Measurements from ENCODE around the gene TOGARAM1. TPM values are rescaled to one million over a fixed set of nuclear protein-coding genes. Genes with fewer than 3 reads are reported as not detected.

TOGARAM1 gene
- total and polyA plus RNA-seq, 9 of the 15 experiments (the other 6 are each of a cell fraction or from before 2014, with no cell fraction given): 1.3 to 6.4 (median 3.7) TPM

GRCh38 chr14:44971459-44971858 is 9.5 kb downstream of the TOGARAM1 start:
- 74% methylated on average over 4 of the region's 4 CpGs for WGBS (ENCODE audit: insufficient coverage, low coverage, missing lambda C conversion rate)
- intact Hi-C loops (cut with micrococcal nuclease): no loop called here
- Histone ChIP-seq H3K27me3 (ENCODE audit: control insufficient read depth in 2 of 2, insufficient read depth in 2 of 2, low read length in 2 of 2) (no peaks in the 10 kb centered on the region), H3K9me1 (ENCODE audit: control insufficient read depth, insufficient read depth, low read length) (no peaks in the 10 kb centered on the region), H2AFZ (ENCODE audit: low read depth, low read length) (no peak overlapping the region), H3K36me3 (ENCODE audit: control insufficient read depth, insufficient read depth, low read length) (no peaks in the 10 kb centered on the region; the same call in 2 of the 3 replicates), H3K79me2 (ENCODE audit: control insufficient read depth, insufficient read depth, low read length) (peaks cover 68% of the 10 kb centered on the region), H3K4me3 (no peak overlapping the region), H3K9me3 (replicated peaks; ENCODE audit: control insufficient read depth, insufficient read depth, low read depth, low read length) (no peaks in the 10 kb centered on the region), H4K20me1 (replicated peaks; ENCODE audit: control insufficient read depth, insufficient read depth, low read length) (no peaks in the 10 kb centered on the region), H3K9ac (ENCODE audit: insufficient read depth in 1 of 2, low read depth in 2 of 2, low read length in 2 of 2) (no peak overlapping the region), H3K4me1 (replicated peaks in 1 of 2; ENCODE audit: control insufficient read depth in 2 of 2, insufficient read depth in 2 of 2, low read length in 2 of 2) (no peaks in the 10 kb centered on the region; a peak in 1 of 5 replicates), H3K4me2 (ENCODE audit: insufficient read depth, low read length) (no peak overlapping the region), H3K27ac (ENCODE audit: extremely low read depth, low read depth, low read length) (no peak overlapping the region)
- ChIA-PET POLR2A (no interaction called here), CTCF (ENCODE audit: low intra/inter-chr PET ratio) (no interaction called here)
- DNase-seq (ENCODE audit: extremely low read depth in 1 of 4, low spot score in 3 of 4) (no peak), ATAC-seq (no peak), FAIRE-seq (no peak)
- TF ChIP-seq FUS (optimal IDR thresholded peaks at IDR 0.05; ENCODE audit: low read depth, low read length): no peak
- in situ Hi-C loops (cut with MboI): no loop called here
- no TSS peak for BruUV-seq (replicated peaks)

DNA sequence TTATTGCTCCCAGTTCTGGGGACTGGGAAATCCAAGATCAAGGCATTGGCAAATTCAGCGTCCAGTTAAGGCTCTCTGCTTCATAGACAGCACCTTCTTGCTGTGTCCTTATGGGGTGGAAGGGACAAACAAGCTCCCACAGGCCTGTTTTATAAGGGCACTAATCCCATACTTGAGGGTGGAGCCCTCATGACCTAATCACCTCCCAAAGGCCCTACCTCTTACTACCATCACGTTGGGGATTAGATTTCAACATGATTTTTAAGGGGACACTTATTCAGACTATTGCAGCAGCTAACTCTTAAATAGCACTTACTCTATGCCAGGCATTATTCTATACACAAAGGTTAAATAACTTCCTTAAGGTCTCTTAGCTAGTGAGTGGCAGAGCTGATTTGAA is 17.3 kb downstream of the TOGARAM1 start:
- ChIA-PET POLR2A (no interaction called here), CTCF (ENCODE audit: low intra/inter-chr PET ratio) (no interaction called here)
- BruUV-seq (replicated peaks): no TSS peak
- no peak overlapping the region for H3K4me3 ChIP-seq
- intact Hi-C loops (cut with micrococcal nuclease): no loop called here
- DNase-seq (ENCODE audit: extremely low read depth in 1 of 4, low spot score in 3 of 4) (no peak), ATAC-seq (no peak), FAIRE-seq (no peak)
- H3K4me1 ChIP-seq (replicated peaks in 1 of 2; ENCODE audit: control insufficient read depth in 2 of 2, insufficient read depth in 2 of 2, low read length in 2 of 2): no peaks in the 10 kb centered on the region
- H3K9me3 ChIP-seq (replicated peaks; ENCODE audit: control insufficient read depth, insufficient read depth, low read depth, low read length): no peaks in the 10 kb centered on the region
- H3K4me2 ChIP-seq (ENCODE audit: insufficient read depth, low read length): no peak overlapping the region
- peaks cover 14% of the 10 kb centered on the region for H3K79me2 ChIP-seq (ENCODE audit: control insufficient read depth, insufficient read depth, low read length)
- H2AFZ ChIP-seq (ENCODE audit: low read depth, low read length): no peak overlapping the region
- H3K27me3 ChIP-seq (ENCODE audit: control insufficient read depth in 2 of 2, insufficient read depth in 2 of 2, low read length in 2 of 2): no peaks in the 10 kb centered on the region
- H4K20me1 ChIP-seq (replicated peaks; ENCODE audit: control insufficient read depth, insufficient read depth, low read length): no peaks in the 10 kb centered on the region
- no peaks in the 10 kb centered on the region for H3K9me1 ChIP-seq (ENCODE audit: control insufficient read depth, insufficient read depth, low read length)
- no peak overlapping the region for H3K27ac ChIP-seq (ENCODE audit: extremely low read depth, low read depth, low read length)
- no peak overlapping the region for H3K9ac ChIP-seq (ENCODE audit: insufficient read depth in 1 of 2, low read depth in 2 of 2, low read length in 2 of 2)
- no peaks in the 10 kb centered on the region for H3K36me3 ChIP-seq (ENCODE audit: control insufficient read depth, insufficient read depth, low read length)
- in situ Hi-C loops (cut with MboI): no loop called here
- WGBS (ENCODE audit: insufficient coverage, low coverage, missing lambda C conversion rate): 29% methylated on average over 2 of the region's 2 CpGs
- no peak for TF ChIP-seq KLF1 (tag; IDR thresholded peaks at IDR 0.05)
- TF ChIP-seq SRF (CRISPR knock-in tag; IDR thresholded peaks at IDR 0.05): no peak
- TF ChIP-seq POLR3A (IDR thresholded peaks at IDR 0.05; ENCODE audit: borderline replicate concordance, extremely low read depth, insufficient read depth, insufficient read length): no peak
- TF ChIP-seq, protein P1, sequence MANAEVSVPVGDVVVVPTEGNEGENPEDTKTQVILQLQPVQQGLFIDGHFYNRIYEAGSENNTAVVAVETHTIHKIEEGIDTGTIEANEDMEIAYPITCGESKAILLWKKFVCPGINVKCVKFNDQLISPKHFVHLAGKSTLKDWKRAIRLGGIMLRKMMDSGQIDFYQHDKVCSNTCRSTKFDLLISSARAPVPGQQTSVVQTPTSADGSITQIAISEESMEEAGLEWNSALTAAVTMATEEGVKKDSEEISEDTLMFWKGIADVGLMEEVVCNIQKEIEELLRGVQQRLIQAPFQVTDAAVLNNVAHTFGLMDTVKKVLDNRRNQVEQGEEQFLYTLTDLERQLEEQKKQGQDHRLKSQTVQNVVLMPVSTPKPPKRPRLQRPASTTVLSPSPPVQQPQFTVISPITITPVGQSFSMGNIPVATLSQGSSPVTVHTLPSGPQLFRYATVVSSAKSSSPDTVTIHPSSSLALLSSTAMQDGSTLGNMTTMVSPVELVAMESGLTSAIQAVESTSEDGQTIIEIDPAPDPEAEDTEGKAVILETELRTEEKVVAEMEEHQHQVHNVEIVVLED (CRISPR knock-in tag; IDR thresholded peaks at IDR 0.05): no peak
- no peak for TF ChIP-seq STAT5A (IDR thresholded peaks at IDR 0.05; ENCODE audit: borderline replicate concordance, low read length)
- TF ChIP-seq ZNF512 (tag; IDR thresholded peaks at IDR 0.05): no peak
